NCI-H524 treated with DMSO at 0.1 percent for 48 hours (cell line): Measurements from ENCODE around the gene IGDCC3.
"Not testable (repeated sequence)": the region's sequence is repeated elsewhere in the genome, so short reads cannot be mapped to it uniquely, and the experiment has no call there.

Experiments used
- DNase-seq: peaks from one replicate; lab custom pipeline; 2025; lab: John Stamatoyannopoulos, UW

Gene IGDCC3

GRCh38 chr15:65406424-65407000 lies 28.7 kb upstream of the IGDCC3 start:
- no peak for DNase-seq

GRCh38 chr15:65405791-65406423 lies 28.1 kb upstream of the IGDCC3 start:
- peak; percentile 73 for DNase-seq

GRCh38 chr15:65404186-65404872 lies 26.5 kb upstream of the IGDCC3 start:
- DNase-seq, result no peak

- DNase-seq, result no peak
Measured at GRCh38 chr15:65402961-65403360, 25.2 kb upstream of the IGDCC3 start.

GRCh38 chr15:65401611-65402240 lies 23.9 kb upstream of the IGDCC3 start:
- no peak for DNase-seq

GRCh38 chr15:65400760-65401610 lies 23.2 kb upstream of the IGDCC3 start:
- DNase-seq, result peak; percentile 51

GRCh38 chr15:65399997-65400396 lies 22.2 kb upstream of the IGDCC3 start:
- DNase-seq, result no peak

- DNase-seq, result no peak
Measured at GRCh38 chr15:65399001-65399706, 21.4 kb upstream of the IGDCC3 start.

GRCh38 chr15:65398486-65398885 lies 20.7 kb upstream of the IGDCC3 start:
- DNase-seq, result not testable (repeated sequence)

- no peak for DNase-seq
Measured at GRCh38 chr15:65396965-65397317, 19.1 kb upstream of the IGDCC3 start.

- DNase-seq, result no peak
Measured at GRCh38 chr15:65396283-65396964, 18.6 kb upstream of the IGDCC3 start.

GRCh38 chr15:65395567-65396202 lies 17.9 kb upstream of the IGDCC3 start:
- DNase-seq, result no peak

GRCh38 chr15:65394936-65395335 lies 17.1 kb upstream of the IGDCC3 start:
- no peak for DNase-seq

GRCh38 chr15:65394280-65394789 lies 16.5 kb upstream of the IGDCC3 start:
- DNase-seq, result no peak

- DNase-seq, result no peak
Measured at GRCh38 chr15:65393557-65393956, 15.8 kb upstream of the IGDCC3 start.

- DNase-seq, result no peak
Measured at GRCh38 chr15:65393091-65393490, 15.3 kb upstream of the IGDCC3 start.

- DNase-seq, result no peak
Measured at GRCh38 chr15:65392368-65392767, 14.6 kb upstream of the IGDCC3 start.

- DNase-seq, result no peak
Measured at GRCh38 chr15:65391732-65392131, 13.9 kb upstream of the IGDCC3 start.

GRCh38 chr15:65390447-65390846 lies 12.6 kb upstream of the IGDCC3 start:
- DNase-seq, result no peak

- DNase-seq, result no peak
Measured at GRCh38 chr15:65389226-65389625, 11.4 kb upstream of the IGDCC3 start.
